GM23338 (cell line): ENCODE results near the gene MROH2A. TPM values are rescaled to one million over a fixed set of nuclear protein-coding genes. Genes with fewer than 3 reads are reported as not detected.

Experiments used
- ATAC-seq: fragments of 200-7000 bp; cut with Tn5 transposase; 3 replicates; pipeline ENCODE4 v1.9.1; 2020
- DNase-seq: peaks from one replicate; pipeline ENCODE4 v3.0.0-alpha.2; 2015; ENCODE audit warnings: low spot score
- H2AFZ ChIP-seq: fragments of 200-600 bp; sonication (generic); 2 replicates; pipeline ENCODE4 v1.8.0; 2016; ENCODE audit warnings: antibody characterized with exemption, mild to moderate bottlenecking, moderate library complexity
- H3F3A ChIP-seq: fragments of 200-600 bp; sonication (generic); replicated peaks from 2 replicates; pipeline ENCODE4 v1.8.0; 2017; ENCODE audit warnings: antibody characterized with exemption, mixed run types, low read depth
- H3K27ac ChIP-seq: fragments of 200-600 bp; sonication (generic); 2 replicates; pipeline ENCODE4 v1.6.1; 2016; ENCODE audit warnings: low read depth
- H3K27me3 ChIP-seq: fragments of 200-600 bp; sonication (generic); 2 replicates; pipeline ENCODE4 v1.8.0; 2016; ENCODE audit warnings: mild to moderate bottlenecking, mixed run types, moderate library complexity; ENCODE audit not compliant: insufficient read depth
- H3K36me3 ChIP-seq: fragments of 200-600 bp; sonication (generic); 2 replicates; pipeline ENCODE4 v1.8.0; 2016; ENCODE audit warnings: mild to moderate bottlenecking; ENCODE audit not compliant: insufficient read depth
- H3K4me1 ChIP-seq: fragments of 200-600 bp; sonication (generic); 2 replicates; pipeline ENCODE4 v1.8.0; 2016; ENCODE audit warnings: mild to moderate bottlenecking, moderate library complexity; ENCODE audit not compliant: insufficient read depth
- H3K4me2 ChIP-seq: fragments of 200-600 bp; sonication (generic); 2 replicates; pipeline ENCODE4 v1.7.1; 2017; ENCODE audit warnings: mixed run types
- H3K4me3 ChIP-seq: fragments of 200-600 bp; sonication (generic); 2 replicates; pipeline ENCODE4 v1.6.1; 2016; ENCODE audit warnings: mixed run types
- H3K79me2 ChIP-seq: fragments of 200-600 bp; sonication (generic); replicated peaks from 2 replicates; pipeline ENCODE4 v1.8.0; 2017; ENCODE audit warnings: mild to moderate bottlenecking; ENCODE audit not compliant: insufficient read depth
- H3K9me2 ChIP-seq: fragments of 200-600 bp; sonication (generic); 2 replicates; pipeline ENCODE4 v1.8.0; 2017; ENCODE audit not compliant: insufficient read depth
- H4K20me1 ChIP-seq: fragments of 200-600 bp; sonication (generic); replicated peaks from 2 replicates; pipeline ENCODE4 v1.8.0; 2017; ENCODE audit warnings: mild to moderate bottlenecking; ENCODE audit not compliant: insufficient read depth
- H3K27ac Mint-ChIP-seq: 2 replicates; pipeline ENCODE4 v1.8.0; 2020; ENCODE audit warnings: inconsistent platforms, mild to moderate bottlenecking, moderate library complexity, mixed read lengths
- H3K27me3 Mint-ChIP-seq: 3 replicates; pipeline ENCODE4 v1.8.0; 2022; ENCODE audit warnings: low read depth, mild to moderate bottlenecking, moderate library complexity, mixed read lengths, inconsistent platforms; ENCODE audit not compliant: insufficient read depth, poor library complexity
- H3K36me3 Mint-ChIP-seq: 3 replicates; pipeline ENCODE4 v1.8.0; 2021; ENCODE audit warnings: low read depth, mild to moderate bottlenecking, inconsistent platforms, moderate library complexity, mixed read lengths
- H3K4me1 Mint-ChIP-seq: 3 replicates; pipeline ENCODE4 v1.8.0; 2020; ENCODE audit warnings: mild to moderate bottlenecking, inconsistent platforms, mixed read lengths
- H3K4me3 Mint-ChIP-seq: 3 replicates; pipeline ENCODE4 v1.8.0; 2021; ENCODE audit warnings: moderate library complexity, mild to moderate bottlenecking, inconsistent platforms, mixed read lengths
- H3K9me3 Mint-ChIP-seq: 3 replicates; pipeline ENCODE4 v1.8.0; 2020; ENCODE audit warnings: moderate library complexity, mild to moderate bottlenecking, inconsistent platforms, mixed read lengths
- CREB1 ChIP-seq: fragments of 250-450 bp; sonication (Bioruptor Pico); IDR thresholded peaks from 2 replicates; pipeline ENCODE4 v1.5.0; 2020; ENCODE audit warnings: low read depth, mild to moderate bottlenecking, moderate library complexity
- CTCF ChIP-seq, 2 experiments: fragments of 200-600 bp in 1 of 2; sonication (generic) in 1 of 2; conservative IDR thresholded peaks; 2 replicates each; pipeline versions ENCODE4 v1.5.1 to v1.6.1; 2016 to 2017; ENCODE audit warnings: antibody characterized with exemption in 2 of 2, low read depth in 2 of 2, mild to moderate bottlenecking in 2 of 2, moderate library complexity in 1 of 2
- ETS1 ChIP-seq: IDR thresholded peaks from 2 replicates; pipeline ENCODE4 v1.6.1; 2016; ENCODE audit warnings: antibody characterized with exemption
- EZH2 ChIP-seq: fragments of 200-600 bp; sonication (generic); IDR thresholded peaks from one replicate; pipeline ENCODE4 v1.8.0; 2017; ENCODE audit warnings: antibody characterized with exemption, mild to moderate bottlenecking, low read depth; ENCODE audit not compliant: unreplicated experiment
- EZH2phosphoT487 ChIP-seq: fragments of 200-600 bp; sonication (generic); IDR thresholded peaks from one replicate; pipeline ENCODE4 v1.8.1; 2018; ENCODE audit warnings: antibody characterized with exemption; ENCODE audit not compliant: unreplicated experiment
- JUNB ChIP-seq: IDR thresholded peaks from one replicate; pipeline ENCODE4 v1.6.1; 2016; ENCODE audit warnings: antibody characterized with exemption; ENCODE audit not compliant: unreplicated experiment
- NANOG ChIP-seq: IDR thresholded peaks from 2 replicates; pipeline ENCODE4 v1.6.1; 2016; ENCODE audit warnings: antibody characterized with exemption, borderline replicate concordance
- POLR2AphosphoS5 ChIP-seq: IDR thresholded peaks from 2 replicates; pipeline ENCODE4 v1.6.1; 2016; ENCODE audit warnings: antibody characterized with exemption, low read depth
- REST ChIP-seq: IDR thresholded peaks from one replicate; pipeline ENCODE4 v1.6.1; 2018; ENCODE audit warnings: antibody characterized with exemption; ENCODE audit not compliant: unreplicated experiment
- STAT1 ChIP-seq: IDR thresholded peaks from one replicate; pipeline ENCODE4 v1.6.1; 2016; ENCODE audit warnings: antibody characterized with exemption; ENCODE audit not compliant: unreplicated experiment
- ZNF114 ChIP-seq: fragments of 250-450 bp; sonication (Bioruptor Pico); IDR thresholded peaks from 2 replicates; pipeline ENCODE4 v1.5.0; 2020; ENCODE audit warnings: mild to moderate bottlenecking, moderate library complexity
- ZNF331 ChIP-seq: fragments of 250-450 bp; sonication (Bioruptor Pico); IDR thresholded peaks from 2 replicates; pipeline ENCODE4 v1.5.0; 2020; ENCODE audit warnings: low read depth, mild to moderate bottlenecking, moderate library complexity
- ZNF462 ChIP-seq: fragments of 250-450 bp; sonication (Bioruptor Pico); IDR thresholded peaks from 2 replicates; pipeline ENCODE4 v1.5.0; 2020; ENCODE audit warnings: mild to moderate bottlenecking, moderate library complexity
- polyA plus RNA-seq: library from polyadenylated mRNA; unstranded; fragments of >200 nt; fragmentation: Nextera tagmentation; extraction: Ambion mirVana; gene quantifications from 2 replicates; pipeline ENCODE4 v1.2.1, GENCODE V29; 2016
- total RNA-seq: library from RNA; depleted of rRNA; stranded (reverse); fragments of >200 nt; shearing (Covaris generic); gene quantifications from 2 replicates; pipeline ENCODE4 v1.2.3, GENCODE V29; 2014

The MROH2A gene
- total and polyA plus RNA-seq, 2 experiments from 2014 or later = not detected

- no peak overlapping the region for H3K4me3 ChIP-seq
- no peaks in the 10 kb centered on the region for H3K36me3 ChIP-seq
- no peak overlapping the region for H3K27ac ChIP-seq
- no peaks in the 10 kb centered on the region for H3K9me2 ChIP-seq
- H3K4me1 Mint-ChIP-seq = no peaks in the 10 kb centered on the region
- H3K27me3 ChIP-seq = no peaks in the 10 kb centered on the region
- no peaks in the 10 kb centered on the region for H3K4me1 ChIP-seq
- H3K79me2 ChIP-seq = no peaks in the 10 kb centered on the region
- H2AFZ ChIP-seq = no peak overlapping the region
- H3K9me3 Mint-ChIP-seq = peaks cover 15% of the 10 kb centered on the region
- H3F3A ChIP-seq = no peaks in the 10 kb centered on the region
- no peaks in the 10 kb centered on the region for H4K20me1 ChIP-seq
- no peak for ATAC-seq
- H3K27ac Mint-ChIP-seq = no peak overlapping the region
- H3K36me3 Mint-ChIP-seq = no peaks in the 10 kb centered on the region; the same call in 2 of the 3 replicates
- H3K27me3 Mint-ChIP-seq = peaks cover 3% of the 10 kb centered on the region
- H3K4me2 ChIP-seq = no peak overlapping the region
- no peak overlapping the region for H3K4me3 Mint-ChIP-seq
- no peak for DNase-seq
- no peak for TF ChIP-seq CTCF (conservative IDR thresholded peaks at IDR 0.05; ENCODE audit: low read depth in 2 of 2)
- no peak for TF ChIP-seq STAT1
- TF ChIP-seq CREB1 (CRISPR knock-in tag) = no peak
- TF ChIP-seq ZNF331 = no peak
- no peak for TF ChIP-seq NANOG
- no peak for TF ChIP-seq EZH2
- no peak for TF ChIP-seq JUNB
- TF ChIP-seq REST = no peak
- no peak for TF ChIP-seq ETS1
- no peak for TF ChIP-seq EZH2phosphoT487
- TF ChIP-seq ZNF462 = no peak
- no peak for TF ChIP-seq ZNF114 (CRISPR knock-in tag)
- no peak for TF ChIP-seq POLR2AphosphoS5
These were observed 25.3 kb downstream of the MROH2A start for GRCh38 chr2:233803292-233803911.
